Liver (tissue), 3 donors: ENCODE data around the gene HBD.

Experiments
- CTCF ChIP-seq: fragments of 150-350 bp; IDR thresholded peaks from 2 replicates; pipeline ENCODE4 v1.5.1; 2017; ENCODE audit warnings: improper control_type of control experiment, low read depth, low read length; ENCODE audit not compliant: missing input control
- RAD21 ChIP-seq, 2 donors: IDR thresholded peaks; 2 replicates each; pipeline ENCODE4 v1.6.1; 2016; ENCODE audit warnings: antibody characterized with exemption in 2 of 2, mild to moderate bottlenecking in 2 of 2
- SP1 ChIP-seq: IDR thresholded peaks from 2 replicates; pipeline ENCODE4 v1.6.1; 2018; ENCODE audit warnings: antibody characterized with exemption, mild to moderate bottlenecking
- TAF1 ChIP-seq: conservative IDR thresholded peaks from 2 replicates; pipeline ENCODE4 v1.6.1; 2016; ENCODE audit warnings: antibody characterized with exemption, mild to moderate bottlenecking
- donor health status: healthy.
- donor health status: healthy.

GRCh38 chr11:5267033-5267563 lies 32.8 kb upstream of the HBD start:
- TF ChIP-seq TAF1: no peak
- TF ChIP-seq CTCF: no peak
- no peak for TF ChIP-seq RAD21 (IDR thresholded peaks at IDR 0.05)
- TF ChIP-seq SP1: no peak
